GM18861 (cell line): ENCODE measurements around the gene EXOC6B.

Experiments
- ATAC-seq: cut with Tn5 transposase; IDR thresholded peaks from one replicate; pipeline ENCODE4 v1.9.1; 2021; ENCODE audit not compliant: unreplicated experiment

The EXOC6B gene

DNA sequence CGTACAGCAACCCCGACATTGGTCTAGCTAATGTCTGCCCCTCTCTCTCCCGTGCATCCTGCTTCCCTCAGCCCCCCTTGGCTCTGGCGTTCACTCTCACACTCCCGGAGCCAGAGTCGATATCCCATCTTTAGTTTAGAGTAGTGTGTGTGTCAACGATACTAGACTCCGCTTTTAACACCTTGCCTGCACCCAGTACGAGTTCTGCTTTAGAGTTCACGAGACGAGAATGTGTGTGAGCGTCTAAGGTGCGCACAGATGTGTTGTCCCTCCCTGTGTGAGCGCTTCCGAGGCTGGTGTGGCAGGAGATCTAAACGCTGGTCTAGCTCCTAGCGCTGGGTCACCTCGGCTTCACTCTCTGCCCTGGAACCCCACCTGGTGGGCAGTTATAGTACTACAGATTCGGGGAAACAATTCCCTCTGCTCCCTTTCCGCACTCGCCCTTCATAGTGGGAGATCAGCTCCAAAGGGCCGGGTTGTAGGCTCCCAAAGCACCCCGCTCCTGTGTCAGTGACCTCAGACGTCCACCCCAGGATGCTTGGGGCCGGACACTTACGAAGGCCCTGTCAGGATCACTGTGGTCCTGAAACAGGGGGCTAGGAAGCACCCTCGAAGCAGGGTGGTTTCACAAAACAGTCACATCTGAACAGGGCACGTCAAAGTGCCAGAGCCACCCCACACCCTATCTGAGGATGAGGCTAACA lies 675.5 kb downstream of the EXOC6B start:
- peak; percentile 57 for ATAC-seq

DNA sequence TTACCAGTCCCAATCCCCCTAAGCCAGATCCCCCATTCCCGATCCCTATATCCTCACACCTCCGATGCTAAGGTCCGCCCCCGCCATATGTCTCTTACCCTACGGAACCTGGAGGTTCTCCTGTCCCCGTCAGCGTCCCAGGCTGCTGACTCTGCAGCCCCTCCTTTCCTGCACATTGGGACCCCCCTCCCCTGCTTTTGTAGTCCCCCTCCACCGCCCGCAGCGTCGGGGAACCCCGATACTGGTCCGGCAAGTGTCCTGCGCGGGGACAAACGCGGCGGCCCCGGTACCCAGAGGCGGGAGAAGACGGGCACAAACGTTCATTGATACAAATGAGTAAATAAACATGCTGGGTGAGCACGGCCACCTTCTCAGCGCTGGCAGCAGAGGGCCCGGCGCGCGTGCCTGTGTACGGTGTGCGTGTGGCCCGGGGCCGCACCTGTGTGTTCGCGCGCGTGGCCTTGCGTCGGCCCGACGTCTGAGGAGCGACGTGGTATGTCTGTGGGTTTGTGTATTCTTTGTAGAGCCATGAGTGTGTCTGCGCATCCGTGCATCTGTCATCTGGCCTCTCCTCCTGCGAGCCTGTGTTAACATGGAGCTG lies 676.2 kb downstream of the EXOC6B start:
- no peak for ATAC-seq

DNA sequence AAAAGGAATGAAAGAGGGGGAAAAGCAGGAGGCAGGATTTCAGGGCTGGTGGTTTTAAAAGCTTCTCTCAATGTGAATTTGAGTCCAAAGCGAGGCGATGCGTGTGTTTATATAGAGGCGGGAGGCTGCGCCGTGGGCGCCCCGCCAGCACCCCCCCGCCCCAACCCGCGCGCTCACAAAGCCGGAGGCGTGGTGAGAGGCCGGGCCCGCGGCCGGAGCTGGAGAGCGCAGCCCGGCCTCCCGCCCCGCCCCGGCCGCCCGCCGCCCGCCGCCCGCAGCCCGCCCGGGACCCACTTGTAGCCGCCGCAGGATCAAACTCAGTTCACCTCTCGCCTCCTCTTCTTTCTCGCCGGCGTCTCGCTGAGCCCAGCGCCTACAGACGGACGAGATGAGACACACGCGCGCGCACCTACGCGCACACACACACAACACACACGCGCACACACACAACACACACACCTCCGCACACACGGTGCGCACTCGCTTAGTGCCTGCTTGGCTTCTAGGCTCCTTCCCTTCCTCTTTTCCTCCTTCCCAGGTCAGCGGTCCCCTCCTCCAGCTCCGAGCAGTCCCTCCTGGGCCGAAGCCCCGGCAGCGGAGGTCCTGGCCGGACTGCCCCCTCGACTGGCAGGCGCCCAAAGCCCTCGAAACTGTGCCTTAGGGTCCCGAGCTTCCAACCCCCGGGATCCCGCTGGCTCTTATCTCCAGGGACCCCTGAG lies 676.8 kb downstream of the EXOC6B start:
- no peak for ATAC-seq

DNA sequence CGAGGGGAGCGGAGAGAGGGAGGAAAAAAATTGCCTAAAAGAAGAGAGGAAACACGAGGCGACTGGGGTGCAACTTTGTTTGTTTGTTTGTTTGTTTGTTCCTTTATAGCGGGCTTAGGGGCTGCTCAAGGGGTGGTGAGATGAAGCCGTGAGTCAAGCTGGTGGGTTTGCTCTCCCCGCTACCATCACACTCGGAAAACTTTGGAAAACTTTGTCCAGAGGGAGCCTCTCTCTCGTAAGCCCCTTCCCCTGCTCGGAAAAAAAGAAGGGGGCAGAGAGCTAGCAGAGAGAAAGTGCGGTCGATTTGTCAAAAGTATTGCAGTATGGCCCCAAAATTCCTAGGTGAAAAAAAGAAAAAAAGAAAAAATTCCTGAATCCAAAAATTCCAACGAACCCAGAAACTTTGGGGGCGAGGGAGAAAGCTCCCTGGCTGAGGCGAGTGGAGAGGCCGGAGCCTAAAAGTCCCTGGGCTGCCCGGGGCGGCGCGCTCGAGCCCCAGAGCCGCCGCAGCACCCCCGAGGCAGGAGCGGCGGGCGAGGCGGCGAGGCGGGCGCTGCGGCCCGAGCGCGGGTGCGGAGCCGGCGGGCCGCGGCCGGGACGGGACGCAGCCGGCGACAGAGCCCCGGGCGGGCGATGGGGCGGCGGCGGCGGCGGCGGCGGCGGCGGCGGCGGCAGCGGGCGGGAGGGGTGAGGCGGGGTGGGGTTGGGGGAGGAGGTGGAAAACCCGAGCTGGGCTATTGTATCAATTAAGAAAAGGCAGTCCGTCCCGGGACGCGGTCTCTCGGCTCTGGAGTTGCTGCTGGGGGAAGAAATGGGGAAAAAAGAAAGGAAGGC lies 677.6 kb downstream of the EXOC6B start:
- no peak for ATAC-seq

DNA sequence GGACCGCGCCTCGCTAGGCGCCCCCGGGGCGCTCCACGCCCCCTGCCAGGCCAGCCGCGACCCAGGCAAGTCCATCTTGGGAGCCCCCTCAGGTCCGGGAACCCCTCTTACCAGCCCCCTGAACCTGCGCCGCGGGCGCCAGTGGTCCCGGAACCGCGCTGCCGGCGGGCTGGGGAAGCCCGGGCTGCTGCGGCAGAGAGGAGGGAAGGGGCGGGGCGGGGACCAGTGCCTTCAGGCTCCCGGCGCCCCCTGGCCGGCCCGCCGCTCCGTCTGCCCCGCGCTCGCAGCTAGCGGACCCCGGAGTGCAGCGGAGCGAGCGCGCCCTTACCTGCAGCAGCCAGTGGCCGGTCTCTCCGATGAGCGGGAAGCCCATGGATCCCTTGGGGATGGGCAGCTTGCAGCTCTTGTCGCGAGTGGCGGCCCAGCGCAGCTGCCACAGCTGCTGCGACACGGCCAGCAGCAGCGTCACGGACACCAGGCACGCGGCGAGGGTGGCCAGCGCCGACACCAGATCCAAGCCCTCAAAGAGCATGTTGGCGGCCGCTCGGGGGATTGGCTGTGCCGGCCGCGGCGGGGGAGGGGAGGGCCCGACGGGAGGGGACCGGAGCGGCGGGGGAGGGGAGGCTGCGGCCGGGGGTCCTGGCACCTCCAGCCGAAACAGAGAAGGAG lies 678.4 kb downstream of the EXOC6B start, which contains the start of gene CYP26B1:
Gene CYP26B1, minus strand, starts transcription at position 560 of the 669 bp plus-strand sequence. Its CDS starts 28 bp downstream, at position 532.
- ATAC-seq, result no peak

DNA sequence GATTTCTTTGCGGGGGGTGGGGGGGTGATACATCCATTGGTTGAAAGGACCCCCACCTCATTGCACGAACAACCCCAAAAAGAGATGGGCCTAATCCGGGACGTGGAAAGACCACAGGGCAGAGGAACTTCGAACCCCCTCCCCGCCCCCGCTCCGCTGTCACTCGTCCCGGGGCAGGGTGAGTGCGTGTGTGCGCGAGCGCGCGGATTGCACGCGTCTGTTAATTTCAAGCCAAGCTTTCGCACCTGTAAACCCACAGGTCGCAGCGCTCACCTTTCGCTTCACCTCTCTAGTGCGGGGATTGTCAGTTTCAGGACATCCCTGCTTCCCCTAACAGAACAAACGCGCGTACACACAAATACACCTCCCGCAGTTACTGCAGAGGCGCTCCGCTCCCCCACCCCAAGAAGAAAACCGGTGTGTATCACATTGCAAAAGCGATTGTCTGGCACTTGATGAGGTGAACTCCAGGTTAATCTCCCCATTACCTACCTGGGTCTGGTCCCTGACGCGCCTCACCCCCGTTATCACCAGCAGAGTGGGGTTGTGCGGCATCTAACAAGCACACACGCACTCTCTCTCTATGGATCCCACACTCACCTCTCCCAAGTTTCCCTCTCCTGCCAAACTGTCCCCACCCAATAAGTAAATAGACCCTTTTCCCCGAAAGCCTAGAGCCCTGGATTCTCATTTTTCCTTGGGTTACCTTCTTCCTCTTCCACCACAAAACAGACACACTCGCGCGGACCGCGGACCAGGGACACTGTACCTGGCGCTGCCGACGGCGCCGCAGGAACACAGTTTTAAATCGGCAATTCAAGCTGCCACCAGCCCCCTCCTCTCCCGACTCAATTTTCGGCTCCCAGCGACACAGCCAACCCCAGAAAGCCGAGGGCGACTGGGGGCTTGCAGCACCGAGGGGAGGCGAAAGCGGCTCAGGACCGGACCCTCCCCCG lies 679.2 kb downstream of the EXOC6B start:
- ATAC-seq, result no peak

DNA sequence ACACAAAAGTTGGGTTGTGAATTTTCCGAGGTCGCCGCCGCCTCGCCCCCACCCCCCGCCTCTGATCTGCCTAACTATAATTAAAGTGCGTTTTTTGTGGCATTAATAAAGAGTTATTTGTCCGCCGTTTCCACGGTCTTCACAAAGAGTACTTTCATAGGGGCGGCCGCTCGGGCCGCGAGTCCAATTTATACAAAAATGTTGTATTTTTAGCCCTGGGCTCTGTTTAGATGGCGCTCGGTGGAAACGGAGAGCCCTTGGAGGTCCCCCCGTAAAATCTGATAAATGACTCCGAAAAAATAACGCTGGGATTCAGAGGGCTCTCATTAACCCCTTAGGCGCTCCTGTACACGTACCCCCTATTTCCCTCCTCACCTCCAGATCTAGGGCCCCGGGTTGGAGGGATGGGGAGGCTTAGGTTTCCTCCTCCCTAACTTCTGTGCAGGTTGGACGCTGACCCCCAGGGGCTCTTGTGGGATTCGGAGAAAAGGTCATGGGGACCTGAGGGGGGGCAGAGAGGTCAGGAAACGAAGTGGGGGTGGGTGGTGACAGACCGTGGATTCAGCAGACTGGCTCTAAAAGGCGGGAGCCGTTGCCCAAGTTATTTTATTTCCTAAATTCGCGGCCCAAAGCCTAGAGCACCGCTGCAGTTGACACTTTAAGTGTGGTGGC lies 680.0 kb downstream of the EXOC6B start:
- no peak for ATAC-seq

DNA sequence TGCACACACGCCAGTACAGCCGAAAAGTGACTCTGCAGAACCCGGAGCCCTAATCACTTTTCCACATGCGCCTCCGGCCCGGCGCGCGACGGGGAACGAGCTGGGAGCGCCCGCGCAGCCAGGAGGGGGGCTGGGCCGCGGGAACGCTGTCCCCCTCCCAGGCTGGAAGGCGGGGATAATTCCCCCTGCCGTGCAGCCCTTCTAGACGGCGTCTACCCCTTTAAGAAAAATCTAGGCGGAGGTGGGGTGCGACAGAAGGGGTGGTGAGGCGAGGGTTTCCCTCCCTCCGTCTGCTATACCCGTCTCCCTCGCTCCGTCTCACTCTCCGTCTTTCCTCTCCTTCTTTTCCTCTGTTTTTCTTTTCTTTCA lies 680.6 kb downstream of the EXOC6B start:
- ATAC-seq, result no peak

DNA sequence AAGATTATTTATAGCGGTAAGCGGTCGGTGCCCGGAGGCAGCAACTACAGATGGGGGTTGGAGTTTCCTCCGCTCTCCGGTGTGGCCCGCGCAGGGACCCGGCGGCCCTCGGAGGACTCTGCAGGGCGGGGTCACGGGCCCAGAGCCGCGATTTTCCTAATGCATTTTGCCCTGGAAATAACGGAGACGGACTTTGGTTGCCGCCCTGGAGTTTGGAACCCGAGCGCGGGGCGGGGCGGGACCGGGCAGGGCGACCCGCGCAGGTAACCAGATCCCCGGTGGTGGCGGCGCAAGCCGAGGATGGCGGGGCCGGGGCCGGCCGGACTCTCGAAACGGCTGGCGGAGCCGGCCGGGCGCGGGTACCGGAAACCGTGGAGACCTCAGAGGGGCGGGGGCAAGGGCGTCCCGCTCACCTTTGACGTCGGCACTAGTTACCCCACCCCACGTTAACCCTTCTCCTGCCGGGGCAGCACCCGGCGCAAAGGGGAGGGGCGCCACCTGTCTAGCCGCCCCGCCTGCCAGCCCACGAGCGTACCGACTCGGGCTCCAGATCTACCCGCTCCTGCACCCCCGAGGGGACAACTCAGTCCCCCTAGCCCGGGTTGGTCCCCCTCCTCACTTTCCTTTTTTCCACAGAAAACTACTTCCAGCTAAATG lies 681.1 kb downstream of the EXOC6B start:
- ATAC-seq, result no peak

DNA sequence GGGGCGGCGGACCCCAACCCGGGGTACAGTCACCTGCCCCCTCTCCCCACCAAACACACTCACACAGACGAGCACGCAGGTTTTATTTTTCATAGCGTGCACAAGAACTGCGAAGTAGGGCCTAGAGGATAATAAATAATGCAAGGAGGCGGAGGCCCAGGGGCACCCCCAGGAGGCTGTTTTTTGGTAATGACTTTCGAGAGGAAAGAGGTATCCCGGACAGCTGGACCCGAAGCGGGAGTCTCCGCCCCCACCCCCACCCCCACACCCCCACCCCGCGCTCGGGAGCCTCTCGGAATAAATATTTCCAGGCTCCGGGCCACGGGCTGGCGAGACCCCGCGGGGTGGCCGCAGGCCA lies 681.6 kb downstream of the EXOC6B start:
- ATAC-seq, result no peak

DNA sequence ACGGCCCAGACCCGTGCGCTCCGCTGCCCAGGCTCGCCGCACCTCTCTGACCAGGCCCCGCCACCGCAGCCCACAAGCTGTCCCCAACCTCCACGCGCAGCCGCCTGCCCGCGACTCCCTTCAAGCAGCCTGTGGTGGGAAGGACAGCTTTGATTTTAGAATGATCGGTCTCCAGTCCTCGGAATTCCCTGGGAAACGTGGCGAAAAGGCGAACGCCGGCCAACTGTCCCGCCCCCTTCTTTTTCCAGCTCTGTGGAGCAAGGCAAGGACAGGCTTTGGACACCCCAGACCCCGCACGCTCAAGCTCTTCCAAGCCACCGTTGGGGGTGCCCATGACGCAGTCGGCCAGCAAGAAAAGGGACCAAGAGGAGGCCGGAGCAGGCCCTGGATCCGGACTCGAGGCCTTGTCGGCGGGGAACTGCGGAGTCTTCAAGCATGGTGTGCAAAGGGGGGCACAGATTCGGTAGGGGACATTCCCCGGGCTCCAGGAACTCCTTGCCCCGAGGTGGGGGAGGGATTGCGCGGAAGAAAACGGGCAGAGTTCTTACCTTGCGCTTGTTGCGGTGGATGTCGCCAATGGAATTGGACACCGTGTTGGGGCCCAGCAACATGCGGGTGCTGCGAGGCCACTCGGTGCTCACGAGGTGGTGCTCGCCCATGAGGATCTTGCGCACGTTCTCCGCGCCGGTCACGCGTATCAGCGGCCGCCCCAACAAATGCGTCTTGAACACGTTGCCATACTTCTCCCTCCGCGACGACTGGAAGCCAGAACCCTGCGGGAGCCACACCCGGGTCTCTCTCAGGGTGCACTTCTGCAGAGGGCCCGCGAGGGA lies 682.2 kb downstream of the EXOC6B start:
- ATAC-seq, result no peak

DNA sequence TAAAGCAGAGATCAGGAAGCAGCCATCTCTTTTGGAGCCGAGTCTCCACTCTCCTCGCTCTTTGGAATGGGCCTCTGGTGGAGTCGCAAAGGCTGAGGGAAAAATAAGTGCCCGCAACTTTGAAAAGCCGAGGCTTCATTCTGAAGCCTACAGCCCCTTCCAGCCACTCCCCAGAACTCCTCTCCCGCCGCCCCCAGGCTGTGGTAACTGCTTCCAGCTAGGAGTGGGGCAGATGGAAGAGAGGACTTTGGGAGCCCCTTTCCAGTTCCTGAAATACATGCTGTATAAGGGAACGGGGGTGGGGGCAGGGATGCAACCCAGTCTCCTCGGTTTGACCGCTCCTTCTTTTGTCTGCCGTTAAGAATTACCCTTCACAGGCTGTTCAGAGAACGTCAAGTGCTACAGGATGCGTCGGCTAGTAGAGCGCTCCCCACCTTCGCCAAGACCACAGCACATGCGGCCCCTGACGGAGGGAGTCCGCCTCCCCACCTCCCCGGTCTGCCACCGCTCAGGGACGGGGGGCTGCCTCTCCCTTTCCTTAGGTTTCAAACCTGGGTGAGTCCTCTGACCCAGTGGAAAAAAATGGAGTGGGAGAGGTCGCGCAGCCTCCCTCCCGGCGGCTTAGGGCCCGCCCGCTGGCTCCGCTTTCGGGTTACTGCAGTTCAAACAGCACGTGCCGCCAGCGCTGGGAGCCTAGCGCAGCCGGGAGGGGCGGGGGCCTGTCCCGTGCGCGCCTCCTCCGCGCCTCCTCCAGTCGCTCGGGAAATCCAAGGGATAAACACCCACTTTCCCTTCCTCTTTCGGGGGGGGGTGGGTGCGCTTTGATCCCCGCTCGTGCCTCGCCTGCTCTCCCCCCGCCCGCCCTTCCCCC lies 683.0 kb downstream of the EXOC6B start:
- no peak for ATAC-seq

DNA sequence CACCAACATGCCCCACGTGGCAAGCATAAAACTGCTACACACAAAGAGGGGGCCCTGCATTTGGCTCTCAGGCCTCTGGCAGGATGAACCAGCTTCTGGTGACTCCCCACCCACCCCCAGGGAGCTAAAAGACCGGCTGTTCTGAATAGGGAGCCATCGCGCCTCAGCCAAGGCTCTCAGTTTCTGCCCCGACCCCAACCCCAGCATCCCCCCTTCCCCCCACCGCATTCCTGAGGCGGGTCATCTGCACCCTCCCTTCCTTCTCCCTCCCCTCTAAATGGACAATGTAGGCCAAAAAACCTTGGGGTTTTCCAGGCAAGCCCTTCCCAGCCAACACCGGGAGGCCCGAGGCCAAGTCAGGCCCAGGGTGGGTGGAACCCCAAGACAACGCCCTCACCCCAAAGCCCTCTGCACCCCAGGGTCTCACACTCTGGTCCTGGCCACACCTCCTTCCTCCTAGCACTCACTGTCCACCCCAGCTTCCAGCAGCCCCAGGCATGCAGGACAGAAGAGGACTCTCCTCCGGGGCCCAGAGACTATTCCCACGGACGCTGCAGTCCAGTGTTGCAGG lies 683.9 kb downstream of the EXOC6B start:
- ATAC-seq, result no peak

DNA sequence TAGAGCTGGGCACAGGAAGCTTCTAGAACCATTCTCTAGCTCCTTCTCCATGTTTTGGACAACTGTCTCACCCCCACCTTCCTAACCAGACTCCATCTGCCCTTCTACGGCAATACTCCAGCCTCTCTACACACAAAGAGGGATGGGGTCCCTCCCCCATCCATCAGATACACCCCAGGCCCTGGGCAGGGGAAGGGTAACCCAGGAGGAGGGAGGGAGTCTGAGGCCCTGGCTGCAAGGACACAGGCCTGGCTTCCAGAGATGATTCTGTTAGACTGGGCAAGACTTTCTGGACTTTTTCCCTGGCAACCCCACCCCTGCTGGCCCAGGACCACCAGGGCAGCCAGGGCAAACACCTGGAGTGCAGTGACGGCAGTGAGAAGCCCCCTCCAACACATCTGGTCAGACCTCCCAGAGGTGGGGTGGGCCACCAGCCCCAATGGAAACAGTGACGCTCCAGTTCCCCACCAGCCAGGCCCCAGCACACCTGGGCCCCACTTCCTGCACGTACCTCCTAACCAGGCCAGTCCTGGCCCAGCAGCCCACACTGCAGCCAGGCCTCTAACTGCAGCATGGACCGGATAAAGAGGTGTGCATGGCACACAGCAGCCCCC lies 684.7 kb downstream of the EXOC6B start:
- no peak for ATAC-seq

DNA sequence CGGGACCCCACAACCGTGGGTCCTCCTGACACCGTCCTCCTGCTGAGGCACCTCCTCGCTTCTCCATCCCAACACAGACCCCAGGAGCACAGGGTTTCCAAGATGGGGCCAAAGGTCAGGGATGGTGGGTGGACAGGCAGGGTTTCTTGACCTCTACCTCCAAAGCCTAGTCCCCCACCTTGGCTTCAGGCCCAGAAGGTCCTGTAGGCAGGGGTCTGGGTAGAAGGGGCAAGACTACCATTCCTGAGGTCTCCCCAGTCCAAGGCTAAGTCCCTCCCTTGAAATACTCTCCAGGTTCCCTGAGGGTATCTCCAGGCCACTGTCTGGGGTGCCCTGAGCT lies 685.2 kb downstream of the EXOC6B start:
- no peak for ATAC-seq
